Calu3 (cell line): ENCODE results near the gene NEB. TPM values are rescaled to one million over a fixed set of nuclear protein-coding genes. Genes with fewer than 3 reads are reported as not detected.
A peak's percentile ranks its signal among the peaks of the same experiment; 100 is the strongest.

Source experiments
- BruUV-seq: library from RNA; stranded (reverse); fragments of 400-500 nt; replicated peaks from 2 replicates; lab custom pipeline; 2021; lab: Mats Ljungman, UMichigan
- CTCF ChIA-PET: fragments of 300-600 bp; sonication (Branson Sonifier 250); formaldehyde crosslinking; loops from one replicate; lab custom pipeline; 2022; ENCODE audit warnings: antibody characterized with exemption; lab: Charles Lee
- DNase-seq: peaks from one replicate; pipeline ENCODE4 v3.0.0; 2022
- H3K27ac Mint-ChIP-seq: one replicate; pipeline ENCODE4 v1.8.0; 2022; ENCODE audit warnings: mixed read lengths; ENCODE audit not compliant: unreplicated experiment
- H3K27me3 Mint-ChIP-seq: one replicate; pipeline ENCODE4 v1.8.0; 2022; ENCODE audit warnings: mixed read lengths; ENCODE audit not compliant: unreplicated experiment
- H3K36me3 Mint-ChIP-seq: one replicate; pipeline ENCODE4 v1.8.0; 2022; ENCODE audit warnings: mild to moderate bottlenecking, moderate library complexity, mixed read lengths; ENCODE audit not compliant: insufficient read depth, unreplicated experiment
- H3K4me1 Mint-ChIP-seq: one replicate; pipeline ENCODE4 v1.8.0; 2022; ENCODE audit warnings: mild to moderate bottlenecking, low read depth, mixed read lengths; ENCODE audit not compliant: unreplicated experiment
- H3K4me3 Mint-ChIP-seq: one replicate; pipeline ENCODE4 v1.8.0; 2022; ENCODE audit warnings: mild to moderate bottlenecking, low read depth, moderate library complexity, mixed read lengths; ENCODE audit not compliant: unreplicated experiment
- H3K9me3 Mint-ChIP-seq: one replicate; pipeline ENCODE4 v1.8.0; 2022; ENCODE audit warnings: low read depth, mixed read lengths; ENCODE audit not compliant: unreplicated experiment
- intact Hi-C: fragments of 100-400 bp; cut with micrococcal nuclease; formaldehyde crosslinking; loops from one replicate; pipeline ENCODE4 v1.10.0; 2022; ENCODE audit not compliant: unreplicated experiment
- total RNA-seq: library from RNA; stranded (reverse); gene quantifications from 2 replicates; pipeline ENCODE4 v1.2.3, GENCODE V29; 2022
- TF ChIP-seq, protein P1 (sequence below): fragments of 200-600 bp; IDR thresholded peaks from one replicate; pipeline ENCODE4 v1.8.0; 2022; ENCODE audit warnings: antibody characterized with exemption; ENCODE audit not compliant: unreplicated experiment

The NEB gene
- total RNA-seq, 1 experiment from 2014 or later = 27.5 TPM

DNA sequence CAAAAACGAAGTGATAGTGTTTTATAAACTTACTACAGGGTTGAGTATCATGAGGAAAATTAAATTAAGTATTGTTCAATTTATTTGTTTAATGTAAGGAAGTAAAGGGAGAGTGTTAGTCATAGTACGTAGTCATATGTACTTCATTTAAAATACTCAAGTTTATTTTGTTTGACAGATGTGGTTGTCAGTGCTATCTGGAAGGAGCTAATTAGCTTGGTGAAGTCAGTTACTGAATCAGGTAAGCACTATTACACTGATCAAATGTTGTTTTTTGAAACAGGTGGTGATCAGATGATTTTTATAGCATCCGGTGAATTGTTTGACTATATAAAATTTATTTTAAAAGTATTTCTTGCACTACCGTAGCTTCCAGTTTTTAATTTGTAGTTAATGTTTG is 295.8 kb downstream of the NEB start:
- H3K36me3 Mint-ChIP-seq = peaks cover 64% of the 10 kb centered on the region
- CTCF ChIA-PET = no interaction called here
- intact Hi-C loops = no loop called here
- H3K4me3 Mint-ChIP-seq = no peak overlapping the region
- no peaks in the 10 kb centered on the region for H3K9me3 Mint-ChIP-seq
- TF ChIP-seq, protein P1, sequence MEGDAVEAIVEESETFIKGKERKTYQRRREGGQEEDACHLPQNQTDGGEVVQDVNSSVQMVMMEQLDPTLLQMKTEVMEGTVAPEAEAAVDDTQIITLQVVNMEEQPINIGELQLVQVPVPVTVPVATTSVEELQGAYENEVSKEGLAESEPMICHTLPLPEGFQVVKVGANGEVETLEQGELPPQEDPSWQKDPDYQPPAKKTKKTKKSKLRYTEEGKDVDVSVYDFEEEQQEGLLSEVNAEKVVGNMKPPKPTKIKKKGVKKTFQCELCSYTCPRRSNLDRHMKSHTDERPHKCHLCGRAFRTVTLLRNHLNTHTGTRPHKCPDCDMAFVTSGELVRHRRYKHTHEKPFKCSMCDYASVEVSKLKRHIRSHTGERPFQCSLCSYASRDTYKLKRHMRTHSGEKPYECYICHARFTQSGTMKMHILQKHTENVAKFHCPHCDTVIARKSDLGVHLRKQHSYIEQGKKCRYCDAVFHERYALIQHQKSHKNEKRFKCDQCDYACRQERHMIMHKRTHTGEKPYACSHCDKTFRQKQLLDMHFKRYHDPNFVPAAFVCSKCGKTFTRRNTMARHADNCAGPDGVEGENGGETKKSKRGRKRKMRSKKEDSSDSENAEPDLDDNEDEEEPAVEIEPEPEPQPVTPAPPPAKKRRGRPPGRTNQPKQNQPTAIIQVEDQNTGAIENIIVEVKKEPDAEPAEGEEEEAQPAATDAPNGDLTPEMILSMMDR = no peak
- no peaks in the 10 kb centered on the region for H3K27me3 Mint-ChIP-seq
- BruUV-seq = no TSS peak
- H3K27ac Mint-ChIP-seq = no peak overlapping the region
- no peaks in the 10 kb centered on the region for H3K4me1 Mint-ChIP-seq
- DNase-seq = no peak

DNA sequence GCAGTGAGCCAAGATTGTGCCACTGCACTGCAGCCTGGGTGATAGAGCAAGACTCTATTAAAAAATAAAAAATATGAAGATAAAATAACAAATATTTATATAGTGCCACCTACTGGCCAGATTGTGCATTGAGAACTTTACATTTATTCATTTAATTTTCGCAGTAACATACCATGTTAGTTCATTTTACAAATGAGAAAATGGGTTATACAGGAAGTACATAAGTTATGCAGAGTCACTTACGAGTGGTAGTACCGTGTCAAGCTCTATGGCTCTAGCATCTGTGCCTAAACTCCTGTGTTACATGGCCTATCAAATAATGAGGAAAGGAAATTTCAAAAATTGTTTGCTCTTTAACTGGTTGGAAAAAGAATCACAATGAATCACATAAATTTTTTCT is 296.6 kb downstream of the NEB start:
- intact Hi-C loops = no loop called here
- CTCF ChIA-PET = interaction anchor here (0.5 to 0.6 kb wide), 2 partner anchors 21 to 157 kb away, joined by 3 read pairs; no protein-coding TSS in a partner anchor
- H3K27ac Mint-ChIP-seq = no peak overlapping the region
- TF ChIP-seq, protein P1 = peak; percentile 45
- no peak overlapping the region for H3K4me3 Mint-ChIP-seq
- H3K9me3 Mint-ChIP-seq = no peaks in the 10 kb centered on the region
- no peaks in the 10 kb centered on the region for H3K27me3 Mint-ChIP-seq
- no TSS peak for BruUV-seq
- no peaks in the 10 kb centered on the region for H3K4me1 Mint-ChIP-seq
- peak; percentile 18 for DNase-seq
- H3K36me3 Mint-ChIP-seq = peaks cover 58% of the 10 kb centered on the region

Other genes starting within 250 kb of the NEB start
- 45.0 and 53.7 TPM in 2 replicates for gene ARL5A, start 93.9 kb upstream of the NEB start, total RNA-seq